Neural cell (in vitro differentiated cells): Measurements from ENCODE around the gene MAGEB4.

Experiments used
- CTCF ChIP-seq: fragments of 450-650 bp; IDR thresholded peaks from 2 replicates; pipeline ENCODE4 v1.5.1; 2014; ENCODE audit warnings: antibody characterized with exemption, mild to moderate bottlenecking, moderate library complexity; ENCODE audit not compliant: poor library complexity, severe bottlenecking
- SMC3 ChIP-seq: fragments of 450-650 bp; conservative IDR thresholded peaks from 2 replicates; pipeline ENCODE4 v1.6.1; 2014; ENCODE audit warnings: antibody characterized with exemption, mild to moderate bottlenecking, moderate library complexity; ENCODE audit not compliant: poor library complexity

GRCh38 chrX:30224536-30224935, 17.3 kb upstream of the MAGEB4 start:
- TF ChIP-seq SMC3 = no peak
- no peak for TF ChIP-seq CTCF
